Activated naive CD8-positive, alpha-beta T cell (primary cell): Measurements from ENCODE around the gene ARGLU1.

ENCODE experiments used
- H3K27ac Mint-ChIP-seq: one replicate; pipeline ENCODE4 v1.8.0; 2021; ENCODE audit warnings: mixed read lengths
- H3K27me3 Mint-ChIP-seq: one replicate; pipeline ENCODE4 v1.8.0; 2021; ENCODE audit warnings: mixed read lengths
- H3K36me3 Mint-ChIP-seq: one replicate; pipeline ENCODE4 v1.8.0; 2021; ENCODE audit warnings: mixed read lengths
- H3K4me1 Mint-ChIP-seq: one replicate; pipeline ENCODE4 v1.8.0; 2021; ENCODE audit warnings: low read depth, mixed read lengths
- H3K4me3 Mint-ChIP-seq: one replicate; pipeline ENCODE4 v1.8.0; 2021; ENCODE audit warnings: mild to moderate bottlenecking, mixed read lengths
- H3K9me3 Mint-ChIP-seq: one replicate; pipeline ENCODE4 v1.8.0; 2021; ENCODE audit warnings: low read depth, mixed read lengths

Gene ARGLU1

GRCh38 chr13:106527826-106528225 lies 40.1 kb downstream of the ARGLU1 start:
- Mint-ChIP-seq H3K36me3 (no peaks in the 10 kb centered on the region), H3K27ac (no peak overlapping the region), H3K4me3 (no peak overlapping the region), H3K4me1 (peaks cover 2% of the 10 kb centered on the region), H3K9me3 (no peaks in the 10 kb centered on the region), H3K27me3 (peaks cover 26% of the 10 kb centered on the region)

GRCh38 chr13:106527445-106527801 lies 40.5 kb downstream of the ARGLU1 start:
- Mint-ChIP-seq H3K27me3 (peaks cover 26% of the 10 kb centered on the region), H3K27ac (no peak overlapping the region), H3K4me3 (no peak overlapping the region), H3K36me3 (no peaks in the 10 kb centered on the region), H3K9me3 (no peaks in the 10 kb centered on the region), H3K4me1 (no peaks in the 10 kb centered on the region)

GRCh38 chr13:106526738-106527444 lies 41.0 kb downstream of the ARGLU1 start:
- no peaks in the 10 kb centered on the region for H3K9me3 Mint-ChIP-seq
- no peaks in the 10 kb centered on the region for H3K36me3 Mint-ChIP-seq
- no peak overlapping the region for H3K27ac Mint-ChIP-seq
- peaks cover 24% of the 10 kb centered on the region for H3K27me3 Mint-ChIP-seq
- no peak overlapping the region for H3K4me3 Mint-ChIP-seq
- no peaks in the 10 kb centered on the region for H3K4me1 Mint-ChIP-seq

- H3K27me3 Mint-ChIP-seq, result peaks cover 24% of the 10 kb centered on the region
- no peaks in the 10 kb centered on the region for H3K4me1 Mint-ChIP-seq
- H3K27ac Mint-ChIP-seq, result no peak overlapping the region
- H3K4me3 Mint-ChIP-seq, result no peak overlapping the region
- H3K36me3 Mint-ChIP-seq, result no peaks in the 10 kb centered on the region
- no peaks in the 10 kb centered on the region for H3K9me3 Mint-ChIP-seq
Measured at GRCh38 chr13:106525865-106526264, 42.1 kb downstream of the ARGLU1 start.

GRCh38 chr13:106524108-106524507 lies 43.8 kb downstream of the ARGLU1 start:
- H3K9me3 Mint-ChIP-seq, result no peaks in the 10 kb centered on the region
- no peak overlapping the region for H3K27ac Mint-ChIP-seq
- no peaks in the 10 kb centered on the region for H3K36me3 Mint-ChIP-seq
- H3K4me1 Mint-ChIP-seq, result no peaks in the 10 kb centered on the region
- peaks cover 15% of the 10 kb centered on the region for H3K27me3 Mint-ChIP-seq
- no peak overlapping the region for H3K4me3 Mint-ChIP-seq

- H3K4me1 Mint-ChIP-seq, result no peaks in the 10 kb centered on the region
- H3K9me3 Mint-ChIP-seq, result no peaks in the 10 kb centered on the region
- no peak overlapping the region for H3K4me3 Mint-ChIP-seq
- H3K36me3 Mint-ChIP-seq, result no peaks in the 10 kb centered on the region
- peaks cover 15% of the 10 kb centered on the region for H3K27me3 Mint-ChIP-seq
- H3K27ac Mint-ChIP-seq, result no peak overlapping the region
Measured at GRCh38 chr13:106523576-106523975, 44.4 kb downstream of the ARGLU1 start.

GRCh38 chr13:106522898-106523525 lies 44.9 kb downstream of the ARGLU1 start:
- no peaks in the 10 kb centered on the region for H3K36me3 Mint-ChIP-seq
- H3K9me3 Mint-ChIP-seq, result no peaks in the 10 kb centered on the region
- no peak overlapping the region for H3K27ac Mint-ChIP-seq
- H3K4me3 Mint-ChIP-seq, result no peak overlapping the region
- peaks cover 15% of the 10 kb centered on the region for H3K27me3 Mint-ChIP-seq
- no peaks in the 10 kb centered on the region for H3K4me1 Mint-ChIP-seq

GRCh38 chr13:106522112-106522705 lies 45.7 kb downstream of the ARGLU1 start:
- no peaks in the 10 kb centered on the region for H3K4me1 Mint-ChIP-seq
- no peak overlapping the region for H3K4me3 Mint-ChIP-seq
- H3K36me3 Mint-ChIP-seq, result no peaks in the 10 kb centered on the region
- no peak overlapping the region for H3K27ac Mint-ChIP-seq
- no peaks in the 10 kb centered on the region for H3K9me3 Mint-ChIP-seq
- peaks cover 15% of the 10 kb centered on the region for H3K27me3 Mint-ChIP-seq

- Mint-ChIP-seq H3K36me3 (no peaks in the 10 kb centered on the region), H3K9me3 (no peaks in the 10 kb centered on the region), H3K4me1 (no peaks in the 10 kb centered on the region), H3K4me3 (no peak overlapping the region), H3K27me3 (peaks cover 15% of the 10 kb centered on the region), H3K27ac (no peak overlapping the region)
Measured at GRCh38 chr13:106521095-106521799, 46.7 kb downstream of the ARGLU1 start.

- Mint-ChIP-seq H3K4me1 (no peaks in the 10 kb centered on the region), H3K36me3 (no peaks in the 10 kb centered on the region), H3K27ac (no peak overlapping the region), H3K9me3 (no peaks in the 10 kb centered on the region), H3K4me3 (no peak overlapping the region), H3K27me3 (peaks cover 15% of the 10 kb centered on the region)
Measured at GRCh38 chr13:106520251-106521054, 47.5 kb downstream of the ARGLU1 start.

GRCh38 chr13:106518512-106518911 lies 49.4 kb downstream of the ARGLU1 start:
- Mint-ChIP-seq H3K27ac (no peak overlapping the region), H3K9me3 (no peaks in the 10 kb centered on the region), H3K4me3 (no peak overlapping the region), H3K4me1 (no peaks in the 10 kb centered on the region), H3K36me3 (no peaks in the 10 kb centered on the region), H3K27me3 (peaks cover 24% of the 10 kb centered on the region)

- Mint-ChIP-seq H3K4me3 (no peak overlapping the region), H3K27ac (no peak overlapping the region), H3K36me3 (no peaks in the 10 kb centered on the region), H3K27me3 (peaks cover 24% of the 10 kb centered on the region), H3K4me1 (no peaks in the 10 kb centered on the region), H3K9me3 (no peaks in the 10 kb centered on the region)
Measured at GRCh38 chr13:106517109-106517847, 50.7 kb downstream of the ARGLU1 start.

- peaks cover 23% of the 10 kb centered on the region for H3K27me3 Mint-ChIP-seq
- H3K36me3 Mint-ChIP-seq, result no peaks in the 10 kb centered on the region
- no peak overlapping the region for H3K4me3 Mint-ChIP-seq
- H3K4me1 Mint-ChIP-seq, result no peaks in the 10 kb centered on the region
- no peaks in the 10 kb centered on the region for H3K9me3 Mint-ChIP-seq
- no peak overlapping the region for H3K27ac Mint-ChIP-seq
Measured at GRCh38 chr13:106515635-106516254, 52.2 kb downstream of the ARGLU1 start.
